HG02870 (cell line): Measurements from ENCODE around the gene SUMO1.
A peak's percentile ranks its signal among the peaks of the same experiment; 100 is the strongest.

Experiments
- ATAC-seq: cut with Tn5 transposase; IDR thresholded peaks from one replicate; pipeline ENCODE4 v1.9.1; 2021; ENCODE audit warnings: mild to moderate bottlenecking, moderate library complexity; ENCODE audit not compliant: unreplicated experiment

The SUMO1 gene

GRCh38 chr2:202201220-202202160, 36.9 kb downstream of the SUMO1 start:
- ATAC-seq = no peak

- ATAC-seq = no peak
These were observed 41.7 kb downstream of the SUMO1 start for GRCh38 chr2:202196727-202197126.

- no peak for ATAC-seq
These were observed 44.0 kb downstream of the SUMO1 start for GRCh38 chr2:202194418-202194817.

GRCh38 chr2:202193881-202194353, 44.5 kb downstream of the SUMO1 start:
- ATAC-seq = no peak

GRCh38 chr2:202193305-202193704, 45.1 kb downstream of the SUMO1 start:
- no peak for ATAC-seq

GRCh38 chr2:202187570-202187969, 50.8 kb downstream of the SUMO1 start:
- ATAC-seq = no peak

- no peak for ATAC-seq
These were observed 51.7 kb downstream of the SUMO1 start for GRCh38 chr2:202186641-202187202.

- ATAC-seq = no peak
These were observed 53.2 kb downstream of the SUMO1 start for GRCh38 chr2:202185156-202185555.

- no peak for ATAC-seq
These were observed 53.8 kb downstream of the SUMO1 start for GRCh38 chr2:202184557-202184956.

GRCh38 chr2:202178346-202178958, 59.9 kb downstream of the SUMO1 start:
- ATAC-seq = no peak

GRCh38 chr2:202172439-202173211, 65.8 kb downstream of the SUMO1 start:
- peak; percentile 80 for ATAC-seq

GRCh38 chr2:202171241-202171825, 67.1 kb downstream of the SUMO1 start:
- ATAC-seq = no peak

GRCh38 chr2:202169832-202170424, 68.5 kb downstream of the SUMO1 start:
- ATAC-seq = no peak

- ATAC-seq = no peak
These were observed 69.3 kb downstream of the SUMO1 start for GRCh38 chr2:202169131-202169530.

- no peak for ATAC-seq
These were observed 72.5 kb downstream of the SUMO1 start for GRCh38 chr2:202165945-202166344.

- no peak for ATAC-seq
These were observed 73.2 kb downstream of the SUMO1 start for GRCh38 chr2:202165208-202165607.

GRCh38 chr2:202164411-202164810, 74.0 kb downstream of the SUMO1 start:
- ATAC-seq = no peak

- ATAC-seq = no peak
These were observed 77.1 kb downstream of the SUMO1 start for GRCh38 chr2:202161151-202161835.

- no peak for ATAC-seq
These were observed 79.6 kb downstream of the SUMO1 start for GRCh38 chr2:202158796-202159195.
